ENCODE measurements around the gene ZNF101.
A peak's percentile ranks its signal among the peaks of the same experiment; 100 is the strongest.
"Not testable (repeated sequence)": the region's sequence is repeated elsewhere in the genome, so short reads cannot be mapped to it uniquely, and the experiment has no call there.

Gene ZNF101

GRCh38 chr19:19661675-19662251 lies 6.9 kb upstream of the ZNF101 start:
- no peak for DNase-seq (ENCODE audit: low read depth, low spot score)
- no peak overlapping the region; the same call in 1 of the 2 replicates for H3K4me3 ChIP-seq (ENCODE audit: low read depth, low read length)
- POLR2A ChIA-PET = no interaction called here
- TF ChIP-seq, protein P1, sequence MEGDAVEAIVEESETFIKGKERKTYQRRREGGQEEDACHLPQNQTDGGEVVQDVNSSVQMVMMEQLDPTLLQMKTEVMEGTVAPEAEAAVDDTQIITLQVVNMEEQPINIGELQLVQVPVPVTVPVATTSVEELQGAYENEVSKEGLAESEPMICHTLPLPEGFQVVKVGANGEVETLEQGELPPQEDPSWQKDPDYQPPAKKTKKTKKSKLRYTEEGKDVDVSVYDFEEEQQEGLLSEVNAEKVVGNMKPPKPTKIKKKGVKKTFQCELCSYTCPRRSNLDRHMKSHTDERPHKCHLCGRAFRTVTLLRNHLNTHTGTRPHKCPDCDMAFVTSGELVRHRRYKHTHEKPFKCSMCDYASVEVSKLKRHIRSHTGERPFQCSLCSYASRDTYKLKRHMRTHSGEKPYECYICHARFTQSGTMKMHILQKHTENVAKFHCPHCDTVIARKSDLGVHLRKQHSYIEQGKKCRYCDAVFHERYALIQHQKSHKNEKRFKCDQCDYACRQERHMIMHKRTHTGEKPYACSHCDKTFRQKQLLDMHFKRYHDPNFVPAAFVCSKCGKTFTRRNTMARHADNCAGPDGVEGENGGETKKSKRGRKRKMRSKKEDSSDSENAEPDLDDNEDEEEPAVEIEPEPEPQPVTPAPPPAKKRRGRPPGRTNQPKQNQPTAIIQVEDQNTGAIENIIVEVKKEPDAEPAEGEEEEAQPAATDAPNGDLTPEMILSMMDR (IDR thresholded peaks at IDR 0.05; ENCODE audit: insufficient read depth, low read length, missing control alignments) = no peak
- CTCF ChIA-PET = interaction anchor here (0.9 to 7.4 kb wide), 3 partner anchors 10 to 130 kb away, joined by 3 to 41 read pairs (median 14); partner anchors contain the start of gene GMIP

DNA sequence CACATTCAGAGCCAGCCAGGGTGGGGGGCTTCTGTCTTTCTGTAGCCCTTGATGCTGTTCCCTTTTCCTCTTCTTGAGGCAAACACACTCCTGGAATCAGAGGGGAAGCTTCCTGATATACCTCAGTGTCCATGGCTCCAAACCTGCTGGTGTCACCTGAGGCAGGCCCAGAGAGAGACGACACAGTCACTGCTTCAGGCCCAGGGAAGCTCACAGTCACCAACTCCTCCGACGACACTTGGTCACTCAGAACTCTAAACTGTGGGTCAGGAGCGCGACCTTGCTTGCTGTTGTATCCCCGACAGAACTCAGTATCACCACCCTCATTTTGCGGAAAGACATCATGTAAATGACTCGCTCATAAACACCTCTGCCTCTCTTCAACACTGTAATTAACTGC lies 6.3 kb upstream of the ZNF101 start:
- no peak for DNase-seq (ENCODE audit: low read depth, low spot score)
- peak overlapping the region; percentile 99 for H3K4me3 ChIP-seq (ENCODE audit: low read depth, low read length)
- ChIA-PET CTCF (interaction anchor here (0.9 to 7.4 kb wide), 3 partner anchors 11 to 130 kb away, joined by 3 to 41 read pairs (median 14); partner anchors contain the start of gene GMIP), POLR2A (no interaction called here)
- TF ChIP-seq, protein P1 (IDR thresholded peaks at IDR 0.05; ENCODE audit: insufficient read depth, low read length, missing control alignments) = no peak

DNA sequence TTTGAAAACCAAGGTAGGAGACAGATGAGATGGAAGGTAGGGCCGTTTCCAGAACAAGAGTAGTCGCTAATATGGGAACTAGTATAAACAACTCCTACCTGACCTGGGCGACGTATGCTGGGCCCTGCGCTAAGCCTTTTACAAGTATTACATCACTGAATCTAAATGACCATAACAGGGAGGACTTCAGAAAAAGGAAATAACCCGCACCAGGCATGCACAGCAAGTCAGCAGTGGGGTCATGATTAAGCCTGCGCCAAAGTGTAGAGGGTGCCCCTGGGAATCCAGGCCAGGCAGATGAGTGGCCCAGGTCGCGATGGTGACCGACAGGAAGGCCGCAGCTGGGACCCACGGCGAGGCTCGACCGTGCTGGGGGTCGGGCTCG lies 5.8 kb upstream of the ZNF101 start:
- TF ChIP-seq, protein P1 (IDR thresholded peaks at IDR 0.05; ENCODE audit: insufficient read depth, low read length, missing control alignments) = no peak
- DNase-seq (ENCODE audit: low read depth, low spot score) = no peak
- CTCF ChIA-PET = interaction anchor here (0.6 to 7.4 kb wide), 4 partner anchors 9 to 131 kb away, joined by 3 to 41 read pairs (median 10); partner anchors contain the start of gene GMIP
- POLR2A ChIA-PET = no interaction called here
- peak overlapping the region; percentile 99 for H3K4me3 ChIP-seq (ENCODE audit: low read depth, low read length)

DNA sequence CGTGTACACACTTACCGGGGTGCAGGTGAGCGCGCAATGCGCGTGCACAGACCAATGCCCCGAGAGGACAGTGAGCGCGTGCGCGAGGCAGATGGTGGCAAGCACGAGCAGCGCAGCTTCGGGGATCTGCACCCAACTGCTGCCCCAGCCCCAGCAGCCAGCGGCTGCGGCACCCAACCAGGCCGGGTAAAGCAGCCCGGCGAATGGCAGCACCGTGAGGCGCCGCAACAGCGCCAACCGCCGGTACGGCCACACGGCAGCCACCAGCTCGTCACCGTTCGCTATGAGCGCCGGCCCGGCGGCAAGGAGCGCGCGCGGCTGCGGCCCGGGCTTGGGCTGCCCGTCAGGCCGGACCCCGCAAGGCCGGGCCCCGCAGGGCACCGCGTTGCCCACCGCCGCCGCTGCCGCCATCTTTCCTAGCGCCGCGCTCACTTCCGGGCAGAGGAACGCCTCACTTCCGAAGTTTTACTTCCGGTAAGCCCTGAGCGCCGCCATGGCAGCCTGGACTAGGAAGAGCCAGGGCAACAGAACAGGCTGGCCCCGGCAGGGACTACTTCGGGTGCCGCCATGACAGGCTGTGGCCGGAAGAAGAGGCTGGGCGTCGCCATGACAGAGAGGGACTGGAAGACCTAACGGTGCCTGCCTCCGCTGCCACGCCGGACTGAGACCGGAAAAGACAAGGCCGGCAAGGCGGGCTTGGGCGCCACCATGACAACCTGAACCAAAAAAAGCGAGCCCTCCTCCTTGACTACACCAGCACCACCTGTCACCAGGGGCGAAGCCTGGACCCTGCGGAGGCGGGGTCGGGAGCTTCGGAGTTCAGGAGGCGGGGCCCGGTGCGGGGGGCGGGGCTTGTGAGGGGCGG lies 5.2 kb upstream of the ZNF101 start, which contains the start of gene ATP13A1:
Gene ATP13A1, minus strand, starts transcription at position 421 of the 865 bp plus-strand sequence. Its CDS starts 10 bp downstream, at position 411.
- ChIA-PET POLR2A (interaction anchor here (0.7 kb wide), 1 partner anchor 202 kb away, joined by 3 read pairs; the partner anchor contains the start of gene ZNF253), CTCF (interaction anchor here (0.6 to 7.4 kb wide), 4 partner anchors 10 to 131 kb away, joined by 3 to 41 read pairs (median 10); partner anchors contain the start of gene GMIP)
- peak within 1 kb of the TSS; percentile 99 for H3K4me3 ChIP-seq (ENCODE audit: low read depth, low read length)
- TF ChIP-seq, protein P1 (IDR thresholded peaks at IDR 0.05; ENCODE audit: insufficient read depth, low read length, missing control alignments) = peak; percentile 17
- DNase-seq (ENCODE audit: low read depth, low spot score) = peak; percentile 78

- H3K4me3 ChIP-seq (ENCODE audit: low read depth, low read length); CTCF ChIA-PET; DNase-seq (ENCODE audit: low read depth, low spot score): not testable (repeated sequence)
- POLR2A ChIA-PET = interaction anchor here (0.7 kb wide), 1 partner anchor 293 kb away, joined by 4 read pairs; no protein-coding TSS in a partner anchor
These were observed 3.2 kb upstream of the ZNF101 start for GRCh38 chr19:19665420-19665948.

DNA sequence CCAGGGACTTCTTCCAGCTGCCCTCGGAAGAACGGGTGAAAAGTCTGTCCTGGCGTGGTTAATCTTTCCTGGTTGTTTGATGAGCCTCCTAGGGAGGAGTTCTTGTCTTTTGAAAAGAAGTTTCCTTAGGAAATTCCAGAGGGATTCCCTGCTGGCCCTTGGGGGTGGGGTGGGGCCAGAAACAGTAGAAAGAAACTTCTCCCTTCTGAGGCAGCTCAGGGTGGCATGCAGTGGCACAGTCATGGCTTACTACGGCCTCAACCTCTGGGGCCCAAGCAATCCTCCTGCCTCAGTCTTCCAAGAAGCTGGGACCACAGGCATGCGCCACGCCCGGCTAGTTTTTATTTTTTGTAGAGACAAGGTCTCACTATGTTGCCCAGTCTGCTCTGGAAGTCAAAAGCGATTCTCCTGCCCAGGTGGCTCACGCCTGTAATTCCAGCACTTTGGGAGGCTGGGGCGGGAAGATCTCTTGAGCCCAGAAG lies 1.5 kb downstream of the ZNF101 start:
- no peak for DNase-seq (ENCODE audit: low read depth, low spot score)
- ChIA-PET CTCF (interaction anchor here (1.4 kb wide), 1 partner anchor 138 kb away, joined by 5 read pairs; no protein-coding TSS in a partner anchor), POLR2A (interaction anchor here (1.2 kb wide), 1 partner anchor 63 kb away, joined by 4 read pairs; the partner anchor contains the start of gene ZNF14)
- TF ChIP-seq, protein P1 (IDR thresholded peaks at IDR 0.05; ENCODE audit: insufficient read depth, low read length, missing control alignments) = no peak
- peak overlapping the region; percentile 16; the same call in 1 of the 2 replicates for H3K4me3 ChIP-seq (ENCODE audit: low read depth, low read length)
